ENCODE results near the gene KDM5B. TPM values are rescaled to one million over a fixed set of nuclear protein-coding genes. Genes with fewer than 3 reads are reported as not detected.
"Not testable (repeated sequence)": the region's sequence is repeated elsewhere in the genome, so short reads cannot be mapped to it uniquely, and the experiment has no call there.

The KDM5B gene
- total RNA-seq, 1 experiment from 2014 or later: 86.7 TPM

- Mint-ChIP-seq H3K4me1 (ENCODE audit: low read depth, unreplicated experiment) (no peaks in the 10 kb centered on the region), H3K27me3 (ENCODE audit: unreplicated experiment) (peaks cover 42% of the 10 kb centered on the region), H3K27ac (ENCODE audit: unreplicated experiment) (no peak overlapping the region), H3K4me3 (ENCODE audit: low read depth, unreplicated experiment) (no peak overlapping the region), H3K36me3 (ENCODE audit: insufficient read depth, unreplicated experiment) (no peaks in the 10 kb centered on the region), H3K9me3 (ENCODE audit: low read depth, unreplicated experiment) (no peaks in the 10 kb centered on the region)
- intact Hi-C loops (cut with micrococcal nuclease; ENCODE audit: unreplicated experiment): no loop called here
- CTCF ChIA-PET: no interaction called here
- no peak for TF ChIP-seq CTCF (IDR thresholded peaks at IDR 0.05; ENCODE audit: unreplicated experiment)
- BruUV-seq (replicated peaks): no TSS peak
- no peak for DNase-seq
Measured at GRCh38 chr1:202836623-202837403, 28.6 kb upstream of the KDM5B start.

- BruUV-seq (replicated peaks): no TSS peak
- Mint-ChIP-seq H3K27me3 (ENCODE audit: unreplicated experiment) (peaks cover 42% of the 10 kb centered on the region), H3K27ac (ENCODE audit: unreplicated experiment) (no peak overlapping the region), H3K36me3 (ENCODE audit: insufficient read depth, unreplicated experiment) (no peaks in the 10 kb centered on the region), H3K4me3 (ENCODE audit: low read depth, unreplicated experiment) (no peak overlapping the region), H3K9me3 (ENCODE audit: low read depth, unreplicated experiment) (no peaks in the 10 kb centered on the region), H3K4me1 (ENCODE audit: low read depth, unreplicated experiment) (no peaks in the 10 kb centered on the region)
- no peak for TF ChIP-seq CTCF (IDR thresholded peaks at IDR 0.05; ENCODE audit: unreplicated experiment)
- intact Hi-C loops (cut with micrococcal nuclease; ENCODE audit: unreplicated experiment): no loop called here
- CTCF ChIA-PET: interaction anchor here (0.6 to 0.7 kb wide), 2 partner anchors 33 to 953 kb away, joined by 4 read pairs; no protein-coding TSS in a partner anchor
- DNase-seq: no peak
Measured at GRCh38 chr1:202835548-202836072, 27.4 kb upstream of the KDM5B start.

GRCh38 chr1:202834771-202835547 is 26.7 kb upstream of the KDM5B start:
- intact Hi-C loops (cut with micrococcal nuclease; ENCODE audit: unreplicated experiment): no loop called here
- Mint-ChIP-seq H3K36me3 (ENCODE audit: insufficient read depth, unreplicated experiment) (no peaks in the 10 kb centered on the region), H3K9me3 (ENCODE audit: low read depth, unreplicated experiment) (no peaks in the 10 kb centered on the region), H3K4me1 (ENCODE audit: low read depth, unreplicated experiment) (no peaks in the 10 kb centered on the region), H3K27me3 (ENCODE audit: unreplicated experiment) (peaks cover 42% of the 10 kb centered on the region), H3K27ac (ENCODE audit: unreplicated experiment) (no peak overlapping the region), H3K4me3 (ENCODE audit: low read depth, unreplicated experiment) (no peak overlapping the region)
- DNase-seq: no peak
- no peak for TF ChIP-seq CTCF (IDR thresholded peaks at IDR 0.05; ENCODE audit: unreplicated experiment)
- BruUV-seq (replicated peaks): no TSS peak
- CTCF ChIA-PET: interaction anchor here (0.7 kb wide), 2 partner anchors 33 to 72 kb away, joined by 3 to 4 read pairs; no protein-coding TSS in a partner anchor

- no peak overlapping the region for H3K4me3 Mint-ChIP-seq (ENCODE audit: low read depth, unreplicated experiment)
- intact Hi-C loops (cut with micrococcal nuclease; ENCODE audit: unreplicated experiment): no loop called here
- TF ChIP-seq CTCF (IDR thresholded peaks at IDR 0.05; ENCODE audit: unreplicated experiment): no peak
- peaks cover 9% of the 10 kb centered on the region for H3K4me1 Mint-ChIP-seq (ENCODE audit: low read depth, unreplicated experiment)
- H3K27ac Mint-ChIP-seq (ENCODE audit: unreplicated experiment): no peak overlapping the region
- H3K36me3 Mint-ChIP-seq (ENCODE audit: insufficient read depth, unreplicated experiment): no peaks in the 10 kb centered on the region
- peaks cover 40% of the 10 kb centered on the region for H3K27me3 Mint-ChIP-seq (ENCODE audit: unreplicated experiment)
- no peaks in the 10 kb centered on the region for H3K9me3 Mint-ChIP-seq (ENCODE audit: low read depth, unreplicated experiment)
- CTCF ChIA-PET: no interaction called here
- no TSS peak for BruUV-seq (replicated peaks)
- DNase-seq: no peak
Measured at GRCh38 chr1:202831906-202832305, 23.7 kb upstream of the KDM5B start.

GRCh38 chr1:202829223-202829622 is 21.0 kb upstream of the KDM5B start:
- H3K27me3 Mint-ChIP-seq (ENCODE audit: unreplicated experiment): peaks cover 35% of the 10 kb centered on the region
- DNase-seq; H3K27ac Mint-ChIP-seq (ENCODE audit: unreplicated experiment); H3K36me3 Mint-ChIP-seq (ENCODE audit: insufficient read depth, unreplicated experiment); BruUV-seq (replicated peaks); H3K4me1 Mint-ChIP-seq (ENCODE audit: low read depth, unreplicated experiment); intact Hi-C loops (cut with micrococcal nuclease; ENCODE audit: unreplicated experiment); H3K4me3 Mint-ChIP-seq (ENCODE audit: low read depth, unreplicated experiment); H3K9me3 Mint-ChIP-seq (ENCODE audit: low read depth, unreplicated experiment); CTCF ChIA-PET: not testable (repeated sequence)
